Left colon (tissue), 2 donors: ENCODE measurements around the gene KEL. TPM values are rescaled to one million over a fixed set of nuclear protein-coding genes. Genes with fewer than 3 reads are reported as not detected.

Experiments used
- total RNA-seq, 2 donors: library from RNA; stranded (reverse); fragmentation: NEBNext Ultra II Directional; extraction: Animal tissue kit (Norgen Biotek cat#: 25700); gene quantifications; one replicate each; pipeline ENCODE4 v1.2.1, GENCODE V29; 2021
- donor health status: DM: no; HTN: no; CAD: no.
- donor health status: DM: yes; HTN: yes; CAD: no.

KEL gene
- total RNA-seq, 2 donors from 2014 or later: 0.85 TPM; not detected in 1

Other genes with a start within 250 kb of the KEL start
- 1 to 10 TPM in 1 of 2 donors, not detected in 1; 4.0 TPM for gene PRSS1, start 212.9 kb downstream of the KEL start, total RNA-seq
- gene PRSS2, start 191.4 kb downstream of the KEL start, total RNA-seq: 1 to 10 TPM in 1 of 2 donors, not detected in 1; 4.0 TPM
- gene EPHB6, start 107.3 kb downstream of the KEL start, total RNA-seq: 1 to 10 TPM; 1.2 to 3.2 TPM
- under 1 TPM; 0.21 to 0.45 TPM for gene TRPV6, start 76.6 kb downstream of the KEL start, total RNA-seq
- gene TRPV5, start 28.6 kb downstream of the KEL start, total RNA-seq: not detected
- not detected for gene LLCFC1, start 22.9 kb downstream of the KEL start, total RNA-seq
- not detected for gene OR9A2, start 64.8 kb upstream of the KEL start, total RNA-seq
- not detected for gene OR6V1, start 90.0 kb upstream of the KEL start, total RNA-seq
- not detected for gene PIP, start 169.7 kb upstream of the KEL start, total RNA-seq
- gene TAS2R39, start 221.1 kb upstream of the KEL start, total RNA-seq: not detected